Adrenal gland (tissue), 12 donors: Measurements from ENCODE around the gene CACNG7. TPM values are rescaled to one million over a fixed set of nuclear protein-coding genes. Genes with fewer than 3 reads are reported as not detected.
A peak's percentile ranks its signal among the peaks of the same experiment; 100 is the strongest.

Source experiments
- DNase-seq, 7 donors: peaks; one replicate each; pipeline ENCODE4 v3.0.0-alpha.2; 2019 to 2020
- H3K27ac ChIP-seq, 5 donors: fragments of 200-600 bp; sonication (generic) in 4 of 5; 1 replicate in 3 of 5; 2 replicates in 2 of 5; pipeline versions ENCODE4 v1.5.1 to v1.8.0; 2016 to 2020; ENCODE audit warnings: mild to moderate bottlenecking in 1 of 5
- H3K27me3 ChIP-seq: fragments of 200-600 bp; 2 replicates; pipeline ENCODE4 v1.8.0; 2021
- H3K36me3 ChIP-seq, 2 donors: fragments of 200-600 bp; replicated peaks in 1 of 2; 1 replicate in 1 of 2; 2 replicates in 1 of 2; pipeline versions ENCODE4 v1.5.1 to v1.8.0; 2018 to 2022
- H3K4me1 ChIP-seq, 2 donors: fragments of 200-600 bp; replicated peaks in 1 of 2; 1 replicate in 1 of 2; 2 replicates in 1 of 2; pipeline versions ENCODE4 v1.5.1 to v1.8.0; 2018 to 2021
- H3K4me3 ChIP-seq, 4 donors: fragments of 200-600 bp; sonication (generic) in 3 of 4; one replicate each; pipeline ENCODE4 v1.5.1; 2016 to 2018
- H3K9me3 ChIP-seq, 3 donors: fragments of 200-600 bp; sonication (generic) in 1 of 3; replicated peaks in 1 of 3; 1 replicate in 2 of 3; 2 replicates in 1 of 3; pipeline versions ENCODE4 v1.5.1 to v1.8.0; 2016 to 2021
- CTCF ChIP-seq, 6 experiments: fragments of 450-650 bp in 4 of 6; fragments of 200-600 bp in 2 of 6; sonication (generic) in 1 of 6; IDR thresholded peaks; 1 replicate in 5 of 6; 2 replicates in 1 of 6; pipeline versions ENCODE4 v1.5.1 to v1.8.0; 2016 to 2021; ENCODE audit warnings: antibody characterized with exemption in 6 of 6, mild to moderate bottlenecking in 2 of 6, moderate library complexity in 1 of 6
- POLR2A ChIP-seq, 2 donors: fragments of 450-650 bp; IDR thresholded peaks; one replicate each; pipeline ENCODE4 v1.6.1; 2017; ENCODE audit warnings: antibody characterized with exemption in 2 of 2, mild to moderate bottlenecking in 2 of 2, moderate library complexity in 1 of 2
- WGBS, 4 donors: extraction: QIAGEN DNeasy Blood & Tissue Kit in 2 of 4; methylation state at CpG; one replicate each; pipeline versions ENCODE4 v1.1.5 to v1.1.7; 2013 to 2017; 5-methylcytosine and 5-hydroxymethylcytosine counted together
- intact Hi-C, 2 donors: fragments of 100-400 bp; cut with DNase I; formaldehyde crosslinking; loops; one replicate each; pipeline versions ENCODE4 v1.14.1 to v1.15.0; 2022 to 2023
- polyA plus RNA-seq, 3 donors: library from polyadenylated mRNA; stranded (reverse); fragments of 200-250 nt in 2 of 3; fragments of 350-450 nt in 1 of 3; fragmentation: Illumina TruSeq in 1 of 3; extraction: RNeasy Lipid Tissue Mini Kit (QIAGEN cat#74804) in 1 of 3; gene quantifications; one replicate each; pipeline ENCODE4 v1.2.3, GENCODE V29; 2013 to 2014
- total RNA-seq, 9 donors: library from RNA; depleted of rRNA in 4 of 9; stranded (reverse); fragments of >200 nt in 4 of 9; fragments of 120-200 nt in 1 of 9; fragmentation: NEBNext Ultra II Directional in 1 of 9; extraction: Animal tissue kit (Norgen Biotek cat#: 25700) in 1 of 9; gene quantifications; one replicate each; pipeline versions ENCODE4 v1.1.0 to v1.2.4, GENCODE V29; 2013 to 2023
- donor health status: healthy with polysubstance abuse.
- donor health status: Bipolar disorder and iron deficiency.
- donor health status: DM: yes; HTN: yes; CAD: no.
- donor health status: DM: no; HTN: no; CAD: no.
- donor health status: DM: no; HTN: no; CAD: no.
- donor health status: DM: yes; HTN: yes; CAD: no.

CACNG7 gene
- total and polyA plus RNA-seq, 12 donors = 0.09 to 1.4 (median 0.13) TPM; not detected in 7

- TF ChIP-seq CTCF (IDR thresholded peaks at IDR 0.05) = no peak
- no peak for TF ChIP-seq POLR2A (IDR thresholded peaks at IDR 0.05)
- intact Hi-C loops = loop anchor here in 1 of 2 donors (5.0 kb wide), 1 partner anchor 115 kb away; no protein-coding TSS in a partner anchor
- 8 to 25% (median 14%) methylated on average over 9 to 17 of the region's 17 CpGs for WGBS, 4 donors
- Histone ChIP-seq H3K4me3 (no peak overlapping the region), H3K27me3 (peaks cover 55% of the 10 kb centered on the region), H3K4me1 (no peaks in the 10 kb centered on the region), H3K27ac (no peak overlapping the region), H3K9me3 (no peaks in the 10 kb centered on the region), H3K36me3 (no peaks in the 10 kb centered on the region)
- no peak for DNase-seq
Measured at GRCh38 chr19:53907690-53908089, 1.4 kb upstream of the CACNG7 start.

GRCh38 chr19:53908106-53908934, 758 bp upstream of the CACNG7 start:
- Histone ChIP-seq H3K27me3 (peaks cover 60% of the 10 kb centered on the region), H3K4me3 (no peak overlapping the region), H3K27ac (no peak overlapping the region), H3K36me3 (no peaks in the 10 kb centered on the region), H3K9me3 (no peaks in the 10 kb centered on the region), H3K4me1 (no peaks in the 10 kb centered on the region)
- DNase-seq = peak in 4 of 7 donors; percentile 22 to 51 (median 33)
- no peak for TF ChIP-seq POLR2A (IDR thresholded peaks at IDR 0.05)
- no peak for TF ChIP-seq CTCF (IDR thresholded peaks at IDR 0.05)
- intact Hi-C loops = loop anchor here in 1 of 2 donors (5.0 kb wide), 1 partner anchor 114 kb away; no protein-coding TSS in a partner anchor
- WGBS, 4 donors = 1 to 3% (median 2%) methylated on average over 6 to 51 of the region's 51 CpGs

GRCh38 chr19:53909471-53910169, 542 bp downstream of the CACNG7 start:
- 1 to 5% (median 1%) methylated on average over 23 to 47 of the region's 47 CpGs for WGBS, 4 donors
- Histone ChIP-seq H3K27ac (no peak overlapping the region), H3K9me3 (no peaks in the 10 kb centered on the region), H3K4me3 (no peak overlapping the region), H3K27me3 (peaks cover 60% of the 10 kb centered on the region), H3K36me3 (no peaks in the 10 kb centered on the region), H3K4me1 (no peaks in the 10 kb centered on the region)
- TF ChIP-seq CTCF (IDR thresholded peaks at IDR 0.05) (no peak), POLR2A (IDR thresholded peaks at IDR 0.05) (no peak)
- DNase-seq = no peak
- intact Hi-C loops = loop anchor here in 1 of 2 donors (5.0 kb wide), 1 partner anchor 113 kb away; no protein-coding TSS in a partner anchor

- TF ChIP-seq CTCF (IDR thresholded peaks at IDR 0.05) (no peak), POLR2A (IDR thresholded peaks at IDR 0.05) (no peak)
- Histone ChIP-seq H3K27me3 (peaks cover 60% of the 10 kb centered on the region), H3K9me3 (no peaks in the 10 kb centered on the region), H3K4me1 (no peaks in the 10 kb centered on the region), H3K4me3 (no peak overlapping the region), H3K27ac (no peak overlapping the region), H3K36me3 (no peaks in the 10 kb centered on the region)
- 1 to 2% (median 1%) methylated on average over 8 to 13 of the region's 13 CpGs for WGBS, 4 donors
- no peak for DNase-seq
- intact Hi-C loops = no loop called here
Measured at GRCh38 chr19:53910170-53910518, 1.1 kb downstream of the CACNG7 start.
